SH-SY5Y (cell line): ENCODE data around the gene RBM14.

Experiments used
- GATA2 ChIP-seq: IDR thresholded peaks from 2 replicates; pipeline ENCODE4 v1.6.1; 2011; ENCODE audit warnings: mild to moderate bottlenecking, low read depth, low read length
- GATA3 ChIP-seq: IDR thresholded peaks from 2 replicates; pipeline ENCODE4 v1.6.1; 2011; ENCODE audit warnings: low read depth, mild to moderate bottlenecking, low read length, moderate library complexity

GRCh38 chr11:66616379-66617154 is at the start of gene RBM14:
- TF ChIP-seq GATA2 (no peak), GATA3 (no peak)
